ENCODE data around the gene CREBBP.

CREBBP gene

GRCh38 chr16:3767333-3767986, 113.1 kb downstream of the CREBBP start:
- H3K9me3 ChIP-seq = no peaks in the 10 kb centered on the region
- TF ChIP-seq, protein P1, sequence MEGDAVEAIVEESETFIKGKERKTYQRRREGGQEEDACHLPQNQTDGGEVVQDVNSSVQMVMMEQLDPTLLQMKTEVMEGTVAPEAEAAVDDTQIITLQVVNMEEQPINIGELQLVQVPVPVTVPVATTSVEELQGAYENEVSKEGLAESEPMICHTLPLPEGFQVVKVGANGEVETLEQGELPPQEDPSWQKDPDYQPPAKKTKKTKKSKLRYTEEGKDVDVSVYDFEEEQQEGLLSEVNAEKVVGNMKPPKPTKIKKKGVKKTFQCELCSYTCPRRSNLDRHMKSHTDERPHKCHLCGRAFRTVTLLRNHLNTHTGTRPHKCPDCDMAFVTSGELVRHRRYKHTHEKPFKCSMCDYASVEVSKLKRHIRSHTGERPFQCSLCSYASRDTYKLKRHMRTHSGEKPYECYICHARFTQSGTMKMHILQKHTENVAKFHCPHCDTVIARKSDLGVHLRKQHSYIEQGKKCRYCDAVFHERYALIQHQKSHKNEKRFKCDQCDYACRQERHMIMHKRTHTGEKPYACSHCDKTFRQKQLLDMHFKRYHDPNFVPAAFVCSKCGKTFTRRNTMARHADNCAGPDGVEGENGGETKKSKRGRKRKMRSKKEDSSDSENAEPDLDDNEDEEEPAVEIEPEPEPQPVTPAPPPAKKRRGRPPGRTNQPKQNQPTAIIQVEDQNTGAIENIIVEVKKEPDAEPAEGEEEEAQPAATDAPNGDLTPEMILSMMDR (IDR thresholded peaks at IDR 0.05) = no peak
- intact Hi-C loops (cut with DNase I; ENCODE audit: low total_unique reads) = no loop called here
- no peaks in the 10 kb centered on the region for H3K27me3 ChIP-seq
- peaks cover 0 to 15% (median 4%) of the 10 kb centered on the region in 4 donors for H3K4me1 ChIP-seq
- peaks cover 64 to 89% (median 79%) of the 10 kb centered on the region in 3 donors for H3K36me3 ChIP-seq
- no peak for DNase-seq
- H3K27ac ChIP-seq = no peak overlapping the region
- no peak overlapping the region for H3K4me3 ChIP-seq

GRCh38 chr16:3766177-3766576, 114.3 kb downstream of the CREBBP start:
- Histone ChIP-seq H3K27ac (no peak overlapping the region), H3K4me1 (peaks cover 0 to 2% (median 0%) of the 10 kb centered on the region in 4 donors), H3K36me3 (peaks cover 68 to 99% (median 89%) of the 10 kb centered on the region in 3 donors), H3K9me3 (no peaks in the 10 kb centered on the region), H3K4me3 (no peak overlapping the region), H3K27me3 (no peaks in the 10 kb centered on the region)
- intact Hi-C loops (cut with DNase I; ENCODE audit: low total_unique reads) = no loop called here
- TF ChIP-seq, protein P1 (IDR thresholded peaks at IDR 0.05) = no peak
- no peak for DNase-seq

DNA sequence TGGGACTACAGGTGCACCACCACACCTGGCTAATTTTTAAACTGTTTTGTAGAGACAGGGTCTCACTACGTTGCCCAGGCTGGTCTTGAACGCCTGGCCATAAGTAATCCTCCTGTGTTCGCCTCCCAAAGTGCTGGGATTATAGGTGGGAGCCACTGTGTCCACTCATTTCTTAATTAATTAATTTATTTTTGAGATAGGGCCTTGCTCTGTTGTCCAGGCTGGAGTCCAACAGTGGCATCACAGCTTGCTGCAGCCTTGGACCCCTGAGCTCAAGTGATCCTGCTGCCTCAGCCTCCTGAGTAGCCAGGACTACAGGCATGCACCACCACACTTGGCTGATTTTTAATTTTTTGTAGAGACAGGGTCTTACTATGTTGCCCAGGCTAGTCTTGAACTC, 116.1 kb downstream of the CREBBP start:
- no peak overlapping the region for H3K4me3 ChIP-seq
- TF ChIP-seq, protein P1 (IDR thresholded peaks at IDR 0.05) = no peak
- intact Hi-C loops (cut with DNase I; ENCODE audit: low total_unique reads) = no loop called here
- peaks cover 54 to 97% (median 73%) of the 10 kb centered on the region in 3 donors for H3K36me3 ChIP-seq
- no peak for DNase-seq
- H3K4me1 ChIP-seq = no peaks in the 10 kb centered on the region
- no peaks in the 10 kb centered on the region for H3K9me3 ChIP-seq
- H3K27me3 ChIP-seq = no peaks in the 10 kb centered on the region
- no peak overlapping the region for H3K27ac ChIP-seq

- Histone ChIP-seq H3K4me1 (no peaks in the 10 kb centered on the region), H3K27ac (no peak overlapping the region), H3K36me3 (peaks cover 42 to 97% (median 66%) of the 10 kb centered on the region in 3 donors), H3K4me3 (no peak overlapping the region), H3K9me3 (no peaks in the 10 kb centered on the region), H3K27me3 (no peaks in the 10 kb centered on the region)
- TF ChIP-seq, protein P1 (IDR thresholded peaks at IDR 0.05) = no peak
- intact Hi-C loops (cut with DNase I; ENCODE audit: low total_unique reads) = no loop called here
- peak in 1 of 2 donors; percentile 51 for DNase-seq
Observed at GRCh38 chr16:3762107-3762750, 118.3 kb downstream of the CREBBP start.

DNA sequence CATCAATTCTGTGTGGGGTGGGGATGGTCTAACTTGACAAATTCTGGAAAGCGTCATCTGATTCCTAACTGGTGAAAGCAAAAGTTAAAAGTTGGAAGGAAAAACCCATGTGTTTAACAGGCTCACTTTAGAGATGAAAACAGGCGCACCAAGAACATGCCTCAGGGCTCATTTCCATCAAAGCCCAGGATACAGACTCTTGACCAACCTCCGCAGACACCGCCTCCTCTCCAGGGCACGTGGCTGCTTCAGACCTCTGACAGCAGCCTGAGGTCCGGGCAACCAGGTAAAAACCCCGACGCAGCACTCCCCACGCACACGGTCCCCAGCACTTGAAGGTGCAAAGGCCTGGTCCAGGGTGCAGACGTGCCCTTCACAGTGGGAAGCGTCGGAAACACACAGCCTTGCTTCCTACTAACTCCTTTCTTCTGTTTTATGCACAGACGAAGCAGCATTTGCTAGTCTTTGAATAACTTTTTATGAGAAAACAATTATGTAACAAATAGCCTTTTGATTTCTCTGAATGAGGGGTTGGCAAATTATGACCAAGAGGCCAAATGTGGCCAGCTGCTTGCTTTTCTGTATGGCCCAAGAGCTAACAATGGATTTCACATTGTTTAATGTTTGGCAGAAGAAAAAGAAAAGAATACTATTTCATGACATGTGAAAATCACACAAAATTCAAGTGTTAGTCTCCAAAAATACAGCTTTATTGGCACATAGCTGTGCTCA, 119.0 kb downstream of the CREBBP start:
- TF ChIP-seq, protein P1 (IDR thresholded peaks at IDR 0.05) = no peak
- H3K4me1 ChIP-seq = no peaks in the 10 kb centered on the region
- peaks cover 42 to 97% (median 66%) of the 10 kb centered on the region in 3 donors for H3K36me3 ChIP-seq
- no peaks in the 10 kb centered on the region for H3K27me3 ChIP-seq
- DNase-seq = no peak
- no peak overlapping the region for H3K4me3 ChIP-seq
- no peak overlapping the region for H3K27ac ChIP-seq
- intact Hi-C loops (cut with DNase I; ENCODE audit: low total_unique reads) = no loop called here
- H3K9me3 ChIP-seq = no peaks in the 10 kb centered on the region
